Activated naive CD4-positive, alpha-beta T cell treated with anti-CD3 and anti-CD28 coated beads, Interleukin-2, amount 50 U/mL, for 72 hours (primary cell): Measurements from ENCODE around the gene PTK6. TPM values are rescaled to one million over a fixed set of nuclear protein-coding genes. Genes with fewer than 3 reads are reported as not detected.

Experiments
- ATAC-seq, 2 donors: fragments of 150-1000 bp; cut with Tn5 transposase; 2 replicates each; pipeline ENCODE4 v1.10.0; 2021; ENCODE audit warnings: mild to moderate bottlenecking in 2 of 2, moderate library complexity in 2 of 2
- DNase-seq, 2 donors: peaks; one replicate each; pipeline ENCODE4 v3.0.0; 2021 to 2022; ENCODE audit warnings: low spot score in 2 of 2
- H3K27ac Mint-ChIP-seq, 2 donors: one replicate each; pipeline ENCODE4 v1.8.0; 2022; ENCODE audit warnings: mild to moderate bottlenecking in 2 of 2, mixed read lengths in 2 of 2
- H3K36me3 Mint-ChIP-seq, 2 donors: one replicate each; pipeline ENCODE4 v1.8.0; 2022; ENCODE audit warnings: mixed read lengths in 2 of 2
- H3K9me3 Mint-ChIP-seq, 2 donors: one replicate each; pipeline ENCODE4 v1.8.0; 2022; ENCODE audit warnings: mixed read lengths in 2 of 2
- total RNA-seq, 2 donors: library from RNA; stranded (reverse); gene quantifications; one replicate each; pipeline ENCODE4 v1.2.3, GENCODE V29; 2022

PTK6 gene
- total RNA-seq, 2 donors from 2014 or later: 0.54 to 0.57 TPM

DNA sequence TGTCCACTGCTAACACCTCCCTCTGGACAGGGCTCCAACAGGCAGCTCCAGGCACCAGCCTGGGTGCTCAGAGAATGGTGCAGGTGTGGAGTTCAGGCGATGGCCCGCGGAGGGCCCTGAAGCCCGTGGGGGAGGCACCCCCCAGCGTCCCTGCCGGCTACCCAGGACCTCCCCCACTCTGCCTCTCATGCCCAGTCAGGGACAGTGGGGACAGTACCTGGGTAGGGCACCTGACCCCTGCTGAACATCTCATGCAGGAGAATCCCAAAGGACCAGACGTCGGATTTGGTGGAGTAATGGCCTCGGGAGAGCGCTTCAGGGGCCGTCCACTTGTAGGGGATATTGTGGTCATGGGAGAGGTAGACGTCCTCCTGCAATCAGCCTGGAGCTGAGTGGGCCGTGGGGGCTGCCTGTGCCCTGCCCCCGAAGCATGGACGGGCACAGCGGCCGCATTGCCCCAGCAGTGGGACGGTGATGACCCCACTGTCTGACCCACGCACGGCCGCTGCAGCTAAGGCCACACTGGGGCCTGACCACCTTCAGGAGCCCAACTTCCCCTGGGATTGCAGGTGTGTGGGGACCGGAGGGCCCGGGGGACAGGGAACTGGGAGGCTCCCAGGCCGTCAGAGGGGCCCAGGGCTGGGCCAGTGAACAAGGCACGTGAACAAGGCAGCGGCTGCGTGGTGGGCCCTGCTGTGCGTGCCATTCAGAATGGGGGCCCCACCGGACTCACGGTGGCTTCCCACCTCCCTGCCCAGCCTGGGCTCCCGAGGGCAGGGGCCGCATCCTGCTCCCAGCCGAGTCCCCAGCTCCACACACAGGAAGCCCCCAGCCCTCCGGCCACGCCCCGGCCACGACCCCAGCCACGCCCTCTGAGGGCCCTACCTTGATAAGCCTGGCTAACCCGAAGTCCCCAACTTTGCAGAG is 7.1 kb downstream of the PTK6 start:
- no peak for DNase-seq

DNA sequence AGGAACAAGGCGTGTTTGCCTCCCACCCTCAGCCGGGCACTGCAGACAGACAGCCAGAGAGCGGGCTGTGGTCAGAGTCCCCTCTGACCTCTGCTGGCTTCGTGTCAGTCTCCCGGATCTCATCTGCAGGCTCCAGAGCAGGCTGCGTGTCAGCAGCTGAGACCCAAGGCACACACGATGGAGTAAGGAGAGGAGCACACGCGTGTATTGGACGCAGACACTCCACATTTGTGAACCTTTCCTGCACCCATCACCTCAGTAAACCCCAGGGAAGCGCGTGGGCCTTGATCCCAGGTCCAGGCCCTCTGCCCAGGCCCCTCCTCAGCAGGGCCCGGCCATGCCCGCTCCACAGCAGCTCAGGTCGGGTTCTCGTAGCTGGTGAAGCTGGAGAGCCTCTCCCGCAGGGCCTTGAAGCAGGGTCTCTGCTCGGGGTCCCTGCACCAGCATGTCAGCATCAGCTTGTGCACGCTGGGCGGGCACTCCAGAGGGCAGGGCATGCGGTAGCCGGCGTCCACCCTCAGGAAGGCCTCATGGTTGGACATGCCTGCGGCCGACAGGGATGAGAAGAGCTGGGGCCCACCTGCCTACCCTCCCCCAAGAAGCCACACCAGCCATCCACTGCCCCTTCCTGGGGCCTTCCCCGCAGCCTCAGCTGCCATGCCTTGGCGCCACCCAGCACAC is 7.9 kb downstream of the PTK6 start:
- DNase-seq (no peak), ATAC-seq (peak in 1 of 2 donors; percentile 12)
- H3K27ac Mint-ChIP-seq: no peak overlapping the region
- H3K36me3 Mint-ChIP-seq: peaks cover 0 to 3% of the 10 kb centered on the region in 2 donors
- H3K9me3 Mint-ChIP-seq: no peaks in the 10 kb centered on the region

More for the DNA sequence above, 7.1 kb downstream of the PTK6 start:
- no peaks in the 10 kb centered on the region for H3K36me3 Mint-ChIP-seq
- no peak overlapping the region for H3K27ac Mint-ChIP-seq
- no peaks in the 10 kb centered on the region for H3K9me3 Mint-ChIP-seq
- no peak for ATAC-seq

DNA sequence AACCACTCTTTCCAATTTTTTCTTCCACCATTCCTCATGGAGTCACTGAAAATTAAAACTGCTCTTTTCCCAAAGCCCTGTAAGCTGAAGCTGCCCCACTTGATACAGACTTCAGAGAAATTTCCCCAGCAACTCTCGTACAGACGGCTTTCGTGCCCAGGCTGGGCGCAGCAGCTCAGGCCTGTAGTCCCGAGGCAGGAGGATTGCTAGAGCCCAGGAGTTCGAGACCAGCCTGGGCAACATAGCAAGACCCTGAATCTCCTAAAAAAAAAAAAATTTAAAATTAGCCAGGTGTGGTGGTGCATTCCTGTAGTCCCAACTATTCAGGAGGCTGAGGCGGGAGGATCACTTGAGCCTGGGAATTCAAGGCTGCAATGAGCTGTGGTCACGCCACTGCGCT is 10.0 kb downstream of the PTK6 start:
- Mint-ChIP-seq H3K27ac (no peak overlapping the region), H3K36me3 (peaks cover 12 to 25% of the 10 kb centered on the region in 2 donors), H3K9me3 (peaks cover 4 to 10% of the 10 kb centered on the region in 2 donors)
- no peak for DNase-seq
- ATAC-seq: no peak

GRCh38 chr20:63525971-63526370 is 11.2 kb downstream of the PTK6 start:
- DNase-seq: no peak
- ATAC-seq: no peak
- no peak overlapping the region for H3K27ac Mint-ChIP-seq
- peaks cover 4 to 10% of the 10 kb centered on the region in 2 donors for H3K9me3 Mint-ChIP-seq
- H3K36me3 Mint-ChIP-seq: peaks cover 12 to 26% of the 10 kb centered on the region in 2 donors

DNA sequence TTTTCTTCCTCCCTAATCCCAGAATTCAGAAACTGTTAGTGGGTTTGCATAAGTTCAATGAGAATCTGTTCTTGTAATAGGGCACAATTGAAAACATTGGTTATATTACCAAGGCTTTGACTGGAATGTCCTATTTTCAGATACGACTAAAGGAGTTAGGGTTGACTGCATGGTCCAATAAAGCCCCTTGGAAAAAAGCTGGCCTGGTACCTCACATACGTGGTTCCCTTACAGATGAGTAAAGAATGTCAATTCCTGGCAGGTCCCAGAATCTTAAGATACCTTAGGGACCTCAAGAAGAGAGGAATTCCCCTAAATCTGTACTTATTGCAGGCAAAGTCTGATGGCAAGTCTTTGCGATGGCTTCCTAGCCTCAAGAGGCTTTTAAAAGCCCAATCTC is 12.0 kb downstream of the PTK6 start:
- H3K9me3 Mint-ChIP-seq: peaks cover 4 to 10% of the 10 kb centered on the region in 2 donors
- H3K36me3 Mint-ChIP-seq: peaks cover 12 to 26% of the 10 kb centered on the region in 2 donors
- DNase-seq: no peak
- ATAC-seq: no peak
- no peak overlapping the region for H3K27ac Mint-ChIP-seq

- ATAC-seq: no peak
- H3K36me3 Mint-ChIP-seq: peaks cover 12 to 26% of the 10 kb centered on the region in 2 donors
- H3K9me3 Mint-ChIP-seq: peaks cover 4 to 10% of the 10 kb centered on the region in 2 donors
- no peak for DNase-seq
- no peak overlapping the region for H3K27ac Mint-ChIP-seq
Measured at GRCh38 chr20:63522981-63523611, 14.1 kb downstream of the PTK6 start.

- peaks cover 4 to 10% of the 10 kb centered on the region in 2 donors for H3K9me3 Mint-ChIP-seq
- ATAC-seq (no peak), DNase-seq (no peak)
- peaks cover 12 to 26% of the 10 kb centered on the region in 2 donors for H3K36me3 Mint-ChIP-seq
- peak overlapping the region in 1 of 2 donors; percentile 52 for H3K27ac Mint-ChIP-seq
Measured at GRCh38 chr20:63522091-63522868, 14.9 kb downstream of the PTK6 start.

- no peak for DNase-seq
- H3K27ac Mint-ChIP-seq: peak overlapping the region in 1 of 2 donors; percentile 74
Measured at GRCh38 chr20:63521602-63522001, 15.6 kb downstream of the PTK6 start.

GRCh38 chr20:63520934-63521601 is 16.1 kb downstream of the PTK6 start:
- DNase-seq (peak in 1 of 2 donors; percentile 71), ATAC-seq (peak; percentile 53 to 60)
- Mint-ChIP-seq H3K36me3 (peaks cover 12 to 26% of the 10 kb centered on the region in 2 donors), H3K27ac (peak overlapping the region in 1 of 2 donors; percentile 74), H3K9me3 (peaks cover 4 to 10% of the 10 kb centered on the region in 2 donors)

More at GRCh38 chr20:63521602-63522001, 15.6 kb downstream of the PTK6 start:
- ATAC-seq: no peak
- peaks cover 12 to 26% of the 10 kb centered on the region in 2 donors for H3K36me3 Mint-ChIP-seq
- H3K9me3 Mint-ChIP-seq: peaks cover 4 to 10% of the 10 kb centered on the region in 2 donors

DNA sequence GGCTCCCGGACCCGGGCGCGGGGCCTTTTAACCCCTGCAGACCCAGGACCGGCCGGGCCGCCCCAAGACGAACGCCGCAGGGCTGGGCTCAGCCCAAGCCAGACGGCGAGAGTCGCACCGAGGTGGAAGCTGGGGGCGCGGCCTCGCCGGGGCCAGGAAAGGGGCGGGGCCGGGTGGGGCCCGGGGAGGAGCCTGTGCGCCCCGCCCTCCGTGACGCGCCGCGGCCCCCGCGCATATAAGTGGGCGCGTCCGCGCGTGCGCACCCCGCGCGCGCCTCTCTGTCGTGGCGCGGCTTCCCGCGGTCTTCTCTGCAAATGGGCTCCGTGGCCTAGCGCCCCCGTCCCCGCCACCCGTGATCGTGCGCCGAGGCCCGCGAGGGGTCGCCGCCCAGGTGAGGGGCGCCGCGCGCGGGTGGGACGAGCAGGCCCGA is 16.7 kb downstream of the PTK6 start, which contains the start of gene PPDPF:
Gene PPDPF (plus strand): TSS at position 262 of the 430 bp plus-strand sequence. CDS start 544 bp downstream, outside the sequence.
- Mint-ChIP-seq H3K27ac (peak within 1 kb of the TSS in 1 of 2 donors; percentile 74), H3K9me3 (peaks cover 4 to 10% of the 10 kb centered on the region in 2 donors), H3K36me3 (peaks cover 12 to 26% of the 10 kb centered on the region in 2 donors)
- DNase-seq (peak; percentile 85 to 87), ATAC-seq (peak; percentile 87 to 88)

DNA sequence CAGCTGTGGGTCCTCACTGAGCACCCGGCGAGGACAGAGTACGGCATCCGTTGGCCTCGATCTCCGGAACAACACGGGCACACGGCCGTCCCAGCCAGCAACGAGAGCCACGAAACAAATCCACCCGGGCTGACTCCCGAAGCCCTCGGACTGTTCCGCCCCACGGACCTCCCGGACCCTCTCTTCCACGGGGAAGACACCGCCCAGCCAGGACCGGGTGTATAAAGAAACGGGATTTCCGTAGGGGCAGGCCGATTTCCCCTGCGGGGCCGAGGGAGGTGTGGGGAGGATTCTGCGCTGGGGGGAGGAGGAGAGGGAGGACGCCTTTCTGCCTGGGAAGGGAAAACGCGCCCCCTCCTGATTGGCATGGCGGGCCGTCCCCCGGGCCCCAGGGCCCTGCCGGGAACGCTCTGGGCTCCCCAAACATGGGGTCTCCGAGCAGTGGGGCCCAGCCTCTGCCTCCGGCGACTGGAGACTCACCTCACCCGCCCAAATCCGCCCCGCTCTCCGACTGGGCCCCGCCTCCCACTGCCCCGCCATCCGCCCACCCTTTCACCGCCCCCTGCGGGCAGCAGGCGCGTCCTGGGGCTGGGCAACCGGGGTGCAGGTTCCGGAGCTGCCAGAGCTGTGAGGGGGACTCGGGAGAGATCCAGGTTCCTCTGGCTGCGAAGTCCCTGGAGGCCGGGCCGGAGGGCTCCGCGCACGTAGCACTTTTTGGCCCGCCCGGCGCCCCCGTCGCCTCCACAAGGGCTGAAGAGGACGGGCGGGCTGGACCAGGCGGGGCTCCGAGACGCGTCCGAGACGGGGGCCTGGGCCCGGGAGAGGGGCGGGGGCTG is 17.3 kb downstream of the PTK6 start:
- Mint-ChIP-seq H3K27ac (no peak overlapping the region), H3K36me3 (peaks cover 12 to 26% of the 10 kb centered on the region in 2 donors), H3K9me3 (peaks cover 4 to 10% of the 10 kb centered on the region in 2 donors)
- ATAC-seq: peak; percentile 58 to 61
- DNase-seq: peak in 1 of 2 donors; percentile 63

DNA sequence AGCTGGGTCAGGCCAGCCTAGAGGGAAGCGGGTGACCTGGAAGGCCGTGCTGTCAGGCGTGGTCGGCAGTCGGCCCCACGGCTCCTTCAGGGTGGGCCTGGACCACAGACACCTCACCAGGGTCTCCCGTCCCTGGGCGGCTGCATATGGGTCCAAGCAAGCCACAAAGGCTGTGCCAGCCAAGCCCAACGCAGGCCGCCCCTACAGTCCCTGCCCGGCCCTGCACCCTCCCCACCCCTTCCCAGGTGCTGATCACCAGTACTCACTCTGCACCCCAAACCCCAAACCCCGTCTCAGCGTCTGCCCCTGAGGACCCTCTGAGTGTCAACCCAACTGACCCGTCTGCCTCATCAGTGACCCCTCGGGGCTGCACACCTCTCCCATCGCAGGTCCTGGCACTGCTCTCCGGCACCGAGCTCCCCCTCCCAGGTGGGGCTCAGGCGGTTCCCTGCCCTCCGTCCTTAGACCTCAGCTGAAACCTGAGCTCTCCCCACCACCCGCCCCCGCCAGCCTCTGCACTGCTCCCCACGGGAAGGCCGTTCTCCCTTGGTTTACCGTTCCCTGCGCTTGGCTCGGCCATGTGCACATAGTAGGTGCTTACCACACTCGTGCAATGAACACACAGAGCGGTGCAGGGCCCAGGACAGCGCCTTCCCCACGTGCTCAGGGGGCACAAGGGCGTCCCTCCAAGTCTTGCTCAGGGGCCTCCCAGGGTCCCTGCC is 18.1 kb downstream of the PTK6 start:
- Mint-ChIP-seq H3K9me3 (peaks cover 4 to 15% of the 10 kb centered on the region in 2 donors), H3K36me3 (peaks cover 12 to 21% of the 10 kb centered on the region in 2 donors), H3K27ac (no peak overlapping the region)
- DNase-seq: no peak
- no peak for ATAC-seq

GRCh38 chr20:63518351-63518861 is 18.8 kb downstream of the PTK6 start:
- Mint-ChIP-seq H3K36me3 (peaks cover 11 to 14% of the 10 kb centered on the region in 2 donors), H3K9me3 (peaks cover 4 to 11% of the 10 kb centered on the region in 2 donors), H3K27ac (no peak overlapping the region)
- ATAC-seq: no peak
- DNase-seq: no peak
